ENCODE results near the gene DFFB.

GRCh38 chr1:3837200-3837599 lies 20.1 kb upstream of the DFFB start:
- TF ChIP-seq CTCF (IDR thresholded peaks at IDR 0.05) (no peak), POLR2A (IDR thresholded peaks at IDR 0.05) (no peak)

All from esophagus squamous epithelium (tissue), 4 donors.